Measurements from ENCODE around the gene LALBA. TPM values are rescaled to one million over a fixed set of nuclear protein-coding genes. Genes with fewer than 3 reads are reported as not detected.
"Not testable (repeated sequence)": the region's sequence is repeated elsewhere in the genome, so short reads cannot be mapped to it uniquely, and the experiment has no call there.

The LALBA gene
- total and polyA plus RNA-seq, 2 of the 8 experiments (the other 6 are each of a cell fraction or from before 2014, with no cell fraction given), result not detected

DNA sequence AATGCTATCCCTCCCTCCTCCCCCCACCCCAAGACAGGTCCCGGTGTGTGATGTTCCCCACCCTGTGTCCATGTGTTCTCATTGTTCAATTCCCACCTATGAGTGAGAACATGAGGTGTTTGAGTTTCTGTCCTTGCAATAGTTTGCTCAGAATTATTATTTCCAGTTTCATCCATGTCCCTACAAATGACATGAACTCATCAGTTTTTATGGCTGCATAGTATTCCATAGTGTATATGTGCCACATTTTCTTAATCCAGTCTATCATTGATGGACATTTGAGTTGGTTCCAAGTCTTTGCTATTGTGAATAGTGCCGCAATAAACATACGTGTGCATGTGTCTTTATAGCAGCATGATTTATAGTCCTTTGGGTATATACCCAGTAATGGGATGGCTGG lies 22.8 kb downstream of the LALBA start:
- DNase-seq (ENCODE audit: low read depth in 1 of 2, low spot score in 2 of 2); POLR2A ChIA-PET (ENCODE audit: partially characterized antibody); H3K79me2 ChIP-seq (ENCODE audit: control insufficient read depth in 1 of 2, insufficient read depth in 2 of 2, low read length in 2 of 2); H3K23ac ChIP-seq (ENCODE audit: insufficient read length); H3K36me3 ChIP-seq (ENCODE audit: control insufficient read depth in 2 of 4, insufficient read depth in 4 of 4, low read length in 3 of 4); H2BK12ac ChIP-seq (ENCODE audit: low read depth, low read length); H4K20me1 ChIP-seq (replicated peaks in 1 of 2; ENCODE audit: control insufficient read depth in 1 of 2, insufficient read depth in 2 of 2, low read length in 2 of 2); H3K27me3 ChIP-seq (replicated peaks in 1 of 4; ENCODE audit: control insufficient read depth in 3 of 4, extremely low read depth in 1 of 4, insufficient read depth in 3 of 4, low read length in 3 of 4); H2BK20ac ChIP-seq (ENCODE audit: low read length); H2BK5ac ChIP-seq (ENCODE audit: low read depth, low read length); H3K9ac ChIP-seq (replicated peaks in 1 of 4; ENCODE audit: extremely low read depth in 1 of 4, low read depth in 3 of 4, low read length in 3 of 4); H2AK5ac ChIP-seq (ENCODE audit: low read depth, low read length); H3K4me3 ChIP-seq (ENCODE audit: extremely low read depth in 1 of 4, insufficient read depth in 2 of 4, low read depth in 3 of 4, low read length in 4 of 4); H3K18ac ChIP-seq (ENCODE audit: extremely low read depth, low read length); FAIRE-seq; H3K56ac ChIP-seq (replicated peaks; ENCODE audit: insufficient read length, low read depth, low read length); H3K14ac ChIP-seq (ENCODE audit: insufficient read length); H2BK120ac ChIP-seq (replicated peaks; ENCODE audit: low read depth, low read length); H3K23me2 ChIP-seq (ENCODE audit: low read depth, low read length); H2BK15ac ChIP-seq (ENCODE audit: low read length); H3K27ac ChIP-seq (ENCODE audit: low read depth, low read length); H4K91ac ChIP-seq (replicated peaks; ENCODE audit: insufficient read length, low read length); H3K4me2 ChIP-seq (ENCODE audit: insufficient read depth in 1 of 2, low read depth in 2 of 2, low read length in 2 of 2); H2AFZ ChIP-seq (ENCODE audit: low read length); H3K4me1 ChIP-seq (replicated peaks in 1 of 4; ENCODE audit: control insufficient read depth in 3 of 4, insufficient read depth in 4 of 4, low read length in 3 of 4); H3K79me1 ChIP-seq (ENCODE audit: low read depth, low read length); H4K5ac ChIP-seq (ENCODE audit: insufficient read length, low read depth, low read length); H3K4ac ChIP-seq (replicated peaks; ENCODE audit: insufficient read length, low read depth, low read length); H3K9me3 ChIP-seq (ENCODE audit: insufficient read depth in 2 of 2, low read depth in 1 of 2, low read length in 1 of 2); H4K8ac ChIP-seq (ENCODE audit: extremely low read depth, insufficient read depth, low read length): not testable (repeated sequence)
- CTCF ChIA-PET (ENCODE audit: partially characterized antibody), result interaction anchor here (10.3 kb wide), 1 partner anchor 71 kb away, joined by 388 read pairs; no protein-coding TSS in a partner anchor
- 80% methylated on average over 2 of the region's 3 CpGs; no CpG with 5 or more reads in 1 of the 2 experiments for WGBS, 2 experiments (ENCODE audit: extremely low coverage in 1 of 2, insufficient coverage in 1 of 2, insufficient read length in 1 of 2, insufficient replicate concordance in 2 of 2, low coverage in 1 of 2, low lambda C conversion rate in 2 of 2, missing lambda C conversion rate in 1 of 2)

Data from H1 (cell line).